ENCODE results near the gene ZNF136.

Gene ZNF136

DNA sequence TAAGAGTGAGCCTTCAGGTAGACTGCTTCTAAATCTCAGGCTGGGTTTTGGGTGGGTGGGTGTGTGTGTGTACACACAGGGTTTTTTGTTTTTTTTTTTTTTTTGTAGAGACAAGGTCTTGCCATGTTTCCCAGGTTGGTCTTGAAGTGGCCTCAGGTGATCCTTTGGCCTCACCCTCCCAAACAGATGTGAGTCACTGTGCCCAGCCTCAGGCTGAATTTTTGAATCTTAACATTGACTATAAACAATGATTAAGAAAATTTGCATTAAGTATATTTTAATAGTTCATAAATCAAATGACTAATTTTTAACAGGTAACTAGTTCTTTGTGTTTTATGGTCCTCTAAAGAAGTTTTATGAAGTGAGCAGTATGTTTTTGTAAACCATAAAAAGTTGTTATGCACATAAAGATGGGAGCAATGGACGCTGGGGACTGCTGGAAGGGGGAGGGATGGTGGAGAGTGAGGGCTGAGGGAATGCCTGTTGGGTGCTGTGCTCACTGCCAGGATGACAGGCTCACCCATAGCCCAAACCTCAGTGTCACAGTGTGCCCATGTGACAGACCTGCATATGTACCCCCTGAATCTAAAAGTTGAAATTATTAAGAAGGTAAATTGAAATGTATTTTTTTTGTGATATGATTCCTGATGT, 60.2 kb downstream of the ZNF136 start:
- Mint-ChIP-seq H3K9me3 (ENCODE audit: low read depth) (peaks cover 4% of the 10 kb centered on the region), H3K27ac (no peak overlapping the region), H3K4me1 (ENCODE audit: low read depth) (no peaks in the 10 kb centered on the region), H3K36me3 (peaks cover 10% of the 10 kb centered on the region), H3K4me3 (no peak overlapping the region), H3K27me3 (no peaks in the 10 kb centered on the region)

DNA sequence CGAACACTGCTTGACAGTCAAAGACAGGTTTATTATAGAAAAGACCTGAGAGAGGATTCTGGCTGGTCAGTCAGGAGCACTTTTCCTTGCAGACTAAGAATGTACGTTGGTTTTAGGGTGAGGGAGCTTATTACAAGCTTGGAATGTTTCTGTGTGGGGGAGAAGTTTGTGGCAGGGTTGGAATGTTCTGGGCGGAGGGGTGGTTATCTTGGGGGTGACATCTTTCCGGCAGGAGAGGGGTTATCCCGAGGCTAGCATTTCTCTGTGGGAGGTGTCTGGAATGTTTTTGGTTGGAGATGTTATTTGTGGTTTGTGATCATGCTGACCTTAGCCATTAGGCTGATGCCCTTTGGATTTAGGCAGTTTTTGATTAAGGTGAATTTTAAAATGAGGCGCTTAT, 61.8 kb downstream of the ZNF136 start:
- Mint-ChIP-seq H3K36me3 (peaks cover 4% of the 10 kb centered on the region), H3K4me3 (no peak overlapping the region), H3K27ac (no peak overlapping the region), H3K4me1 (ENCODE audit: low read depth) (no peaks in the 10 kb centered on the region), H3K9me3 (ENCODE audit: low read depth) (no peaks in the 10 kb centered on the region), H3K27me3 (no peaks in the 10 kb centered on the region)

DNA sequence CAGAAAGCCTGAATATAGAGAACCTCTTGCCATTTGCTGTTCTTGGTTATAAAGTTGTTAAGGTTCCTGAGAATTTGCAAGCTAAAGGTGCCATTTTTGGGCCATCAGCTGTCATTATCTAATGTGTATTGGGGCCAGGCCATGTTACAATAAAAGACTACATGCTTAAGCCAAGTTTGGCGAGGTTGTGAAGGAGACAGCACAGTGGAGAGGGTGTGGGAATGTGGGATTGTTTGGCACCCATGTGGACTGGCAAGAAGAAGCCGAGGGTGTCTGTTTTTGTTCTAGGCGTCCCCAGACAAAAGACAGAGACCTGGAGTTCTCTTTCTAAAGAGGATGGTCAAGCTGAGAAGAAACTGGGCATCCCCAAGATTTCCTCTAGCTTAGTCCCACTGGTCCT, 67.1 kb downstream of the ZNF136 start:
- Mint-ChIP-seq H3K27me3 (no peaks in the 10 kb centered on the region), H3K36me3 (peaks cover 34% of the 10 kb centered on the region), H3K4me3 (no peak overlapping the region), H3K9me3 (ENCODE audit: low read depth) (no peaks in the 10 kb centered on the region), H3K27ac (no peak overlapping the region), H3K4me1 (ENCODE audit: low read depth) (no peaks in the 10 kb centered on the region)

DNA sequence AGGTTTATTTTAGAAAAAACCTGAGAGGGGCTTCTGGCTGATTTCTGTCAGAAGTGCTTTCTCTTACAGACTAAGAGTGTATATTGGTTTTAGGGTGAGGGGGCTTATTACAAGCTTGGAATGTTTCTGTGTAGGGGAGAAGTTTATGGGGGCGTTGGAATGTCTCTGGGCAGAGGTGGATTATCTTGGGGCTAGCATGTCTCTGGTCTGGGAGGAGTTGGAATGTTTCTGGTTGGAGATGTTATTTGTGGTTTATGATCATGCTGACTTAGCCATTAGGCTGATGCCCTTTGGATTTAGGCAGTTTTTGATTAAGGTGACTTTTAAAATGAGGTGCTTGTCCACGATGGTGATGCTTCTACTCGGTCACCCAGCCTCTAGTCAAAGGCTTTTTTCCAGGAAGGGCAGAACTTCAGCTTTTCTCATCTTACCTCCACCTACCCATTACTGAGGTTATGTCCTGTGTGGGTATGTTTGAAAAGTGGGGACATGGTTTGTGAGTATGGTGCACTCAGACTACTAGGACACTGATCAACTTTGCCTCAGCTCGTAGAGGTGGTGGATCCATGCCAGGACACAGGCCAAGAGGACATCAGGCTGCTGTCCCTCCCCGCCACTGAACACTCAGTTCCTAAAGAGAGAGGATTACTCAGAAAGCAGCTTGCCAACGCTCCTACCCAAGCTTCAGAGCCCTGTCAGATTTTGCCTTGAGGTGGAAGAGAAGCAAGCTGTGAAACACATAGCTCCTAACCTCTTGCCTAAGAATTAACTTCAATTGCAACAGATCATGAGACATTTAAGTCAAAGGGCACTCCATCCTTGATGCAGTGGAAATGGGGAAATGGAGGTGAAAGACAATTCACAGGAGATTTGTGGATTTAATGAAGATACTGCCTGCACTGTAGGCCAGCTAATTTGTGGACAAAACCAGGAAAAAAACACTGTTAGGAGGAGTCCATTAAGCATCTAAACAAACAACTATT, 68.1 kb downstream of the ZNF136 start:
- Mint-ChIP-seq H3K36me3 (peaks cover 34% of the 10 kb centered on the region), H3K4me1 (ENCODE audit: low read depth) (no peaks in the 10 kb centered on the region), H3K27ac (no peak overlapping the region), H3K9me3 (ENCODE audit: low read depth) (no peaks in the 10 kb centered on the region), H3K4me3 (no peak overlapping the region), H3K27me3 (no peaks in the 10 kb centered on the region)

DNA sequence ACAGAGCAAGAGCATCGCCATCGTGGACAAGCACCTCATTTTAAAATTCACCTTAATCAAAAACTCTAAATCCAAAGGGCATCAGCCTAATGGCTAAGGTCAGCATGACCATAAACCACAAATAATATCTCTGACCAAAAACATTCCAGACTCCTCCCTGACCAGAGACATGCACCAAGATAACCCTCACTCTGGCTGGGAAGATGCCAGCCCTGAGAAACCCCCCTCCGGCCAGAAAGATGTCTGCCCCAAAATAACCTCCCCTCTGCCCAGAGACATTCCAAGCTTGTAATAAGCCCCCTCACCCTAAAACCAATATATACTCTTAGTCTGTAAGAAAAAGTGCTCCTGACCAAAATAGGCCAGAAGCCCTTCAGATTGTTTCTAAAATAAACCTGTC, 70.1 kb downstream of the ZNF136 start:
- Mint-ChIP-seq H3K4me1 (ENCODE audit: low read depth) (no peaks in the 10 kb centered on the region), H3K4me3 (no peak overlapping the region), H3K27ac (no peak overlapping the region), H3K36me3 (peaks cover 34% of the 10 kb centered on the region), H3K9me3 (ENCODE audit: low read depth) (no peaks in the 10 kb centered on the region), H3K27me3 (no peaks in the 10 kb centered on the region)

DNA sequence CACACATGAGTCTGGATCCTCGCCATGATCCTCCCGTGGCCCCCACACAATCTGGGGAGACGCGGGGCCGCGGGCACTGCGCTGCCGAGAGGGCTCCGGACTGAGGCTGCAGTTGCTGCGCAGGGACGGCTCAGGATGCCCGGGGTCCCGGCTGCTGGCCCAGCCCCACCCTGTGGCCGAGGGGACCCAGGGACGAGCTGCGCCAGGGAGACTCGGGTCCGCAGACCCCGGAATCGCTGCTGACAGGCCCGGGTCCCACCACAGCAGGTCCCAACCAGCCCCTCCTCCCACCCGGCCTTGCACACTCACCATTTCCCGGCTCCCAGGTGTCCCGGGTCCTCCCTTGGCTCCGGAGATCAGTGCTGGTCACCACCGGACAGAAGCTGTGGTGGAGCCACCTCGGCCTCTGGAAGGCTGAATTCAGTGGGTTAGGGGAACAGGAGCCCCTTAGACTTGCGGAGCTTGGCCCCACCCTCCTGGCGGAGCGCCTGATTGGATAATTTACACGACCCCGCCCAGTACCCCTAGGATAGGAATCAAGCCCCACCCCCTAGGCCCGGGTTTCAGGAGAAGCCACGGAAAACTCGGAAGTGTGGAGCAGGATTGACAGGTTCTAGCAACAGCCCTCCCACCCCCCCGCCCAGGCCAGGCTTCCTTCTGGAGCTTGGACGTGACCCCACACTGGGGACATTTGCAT, 74.4 kb downstream of the ZNF136 start:
- peaks cover 7% of the 10 kb centered on the region for H3K9me3 Mint-ChIP-seq (ENCODE audit: low read depth)
- H3K27me3 Mint-ChIP-seq: no peaks in the 10 kb centered on the region
- H3K4me1 Mint-ChIP-seq (ENCODE audit: low read depth): no peaks in the 10 kb centered on the region
- H3K36me3 Mint-ChIP-seq: peaks cover 27% of the 10 kb centered on the region
- no peak overlapping the region for H3K27ac Mint-ChIP-seq
- H3K4me3 Mint-ChIP-seq: no peak overlapping the region
